Esophagus muscularis mucosa (tissue), 4 donors: Measurements from ENCODE around the gene TBC1D22A.

Experiments
- EP300 ChIP-seq: sonication (generic); formaldehyde crosslinking; IDR thresholded peaks from one replicate; pipeline ENCODE4 v1.6.1; 2017; ENCODE audit warnings: antibody characterized with exemption
- POLR2A ChIP-seq: fragments of 450-650 bp; IDR thresholded peaks from one replicate; pipeline ENCODE4 v1.6.1; 2017; ENCODE audit warnings: antibody characterized with exemption, moderate library complexity, mild to moderate bottlenecking, low read depth
- TF ChIP-seq, protein P1 (sequence below), 3 experiments: fragments of 200-600 bp in 2 of 3; fragments of 450-650 bp in 1 of 3; sonication (generic) in 2 of 3; IDR thresholded peaks; one replicate each; pipeline ENCODE4 v1.5.1; 2017 to 2019; ENCODE audit warnings: antibody characterized with exemption in 3 of 3, mild to moderate bottlenecking in 2 of 3, moderate library complexity in 1 of 3

GRCh38 chr22:46754110-46754799 lies 8.2 kb upstream of the TBC1D22A start:
- TF ChIP-seq POLR2A (peak; percentile 5), EP300 (no peak)
- TF ChIP-seq, protein P1, sequence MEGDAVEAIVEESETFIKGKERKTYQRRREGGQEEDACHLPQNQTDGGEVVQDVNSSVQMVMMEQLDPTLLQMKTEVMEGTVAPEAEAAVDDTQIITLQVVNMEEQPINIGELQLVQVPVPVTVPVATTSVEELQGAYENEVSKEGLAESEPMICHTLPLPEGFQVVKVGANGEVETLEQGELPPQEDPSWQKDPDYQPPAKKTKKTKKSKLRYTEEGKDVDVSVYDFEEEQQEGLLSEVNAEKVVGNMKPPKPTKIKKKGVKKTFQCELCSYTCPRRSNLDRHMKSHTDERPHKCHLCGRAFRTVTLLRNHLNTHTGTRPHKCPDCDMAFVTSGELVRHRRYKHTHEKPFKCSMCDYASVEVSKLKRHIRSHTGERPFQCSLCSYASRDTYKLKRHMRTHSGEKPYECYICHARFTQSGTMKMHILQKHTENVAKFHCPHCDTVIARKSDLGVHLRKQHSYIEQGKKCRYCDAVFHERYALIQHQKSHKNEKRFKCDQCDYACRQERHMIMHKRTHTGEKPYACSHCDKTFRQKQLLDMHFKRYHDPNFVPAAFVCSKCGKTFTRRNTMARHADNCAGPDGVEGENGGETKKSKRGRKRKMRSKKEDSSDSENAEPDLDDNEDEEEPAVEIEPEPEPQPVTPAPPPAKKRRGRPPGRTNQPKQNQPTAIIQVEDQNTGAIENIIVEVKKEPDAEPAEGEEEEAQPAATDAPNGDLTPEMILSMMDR (IDR thresholded peaks at IDR 0.05), result no peak
